ENCODE data around the gene NTRK1. TPM values are rescaled to one million over a fixed set of nuclear protein-coding genes. Genes with fewer than 3 reads are reported as not detected.

Gene NTRK1
- total and polyA plus RNA-seq, 4 experiments from 2014 or later: 0.23 TPM; not detected in 3

GRCh38 chr1:156887317-156887716 lies 26.7 kb downstream of the NTRK1 start:
- peaks cover 5% of the 10 kb centered on the region for H3K4me1 ChIP-seq (ENCODE audit: insufficient read depth, low read length)
- H3K9me3 ChIP-seq (ENCODE audit: control insufficient read depth in 1 of 2, low read length in 2 of 2): no peaks in the 10 kb centered on the region
- H3K27me3 Mint-ChIP-seq: peaks cover 20 to 45% of the 10 kb centered on the region in 2 donors
- no peak overlapping the region for H3K27ac ChIP-seq (ENCODE audit: low read depth, low read length)
- H3K36me3 ChIP-seq (ENCODE audit: insufficient read depth, low read length): no peaks in the 10 kb centered on the region
- intact Hi-C loops (cut with micrococcal nuclease): no loop called here
- H3K27ac Mint-ChIP-seq: no peak overlapping the region
- DNase-seq: no peak
- ChIA-PET CTCF (ENCODE audit: partially characterized antibody) (interaction anchor here (1.2 to 7.7 kb wide), 5 partner anchors 26 to 197 kb away, joined by 3 to 130 read pairs (median 4); partner anchors contain the start of gene NTRK1), POLR2A (ENCODE audit: partially characterized antibody) (no interaction called here)
- peaks cover 0 to 2% (median 0%) of the 10 kb centered on the region in 8 donors for H3K9me3 Mint-ChIP-seq
- no peaks in the 10 kb centered on the region for H3K27me3 ChIP-seq (ENCODE audit: insufficient read depth, low read length)
- H3K4me3 Mint-ChIP-seq: no peak overlapping the region
- H3K36me3 Mint-ChIP-seq: no peaks in the 10 kb centered on the region
- H3K4me1 Mint-ChIP-seq: peaks cover 5 to 14% (median 6%) of the 10 kb centered on the region in 4 donors
- no peak overlapping the region for H3K4me3 ChIP-seq (ENCODE audit: low read length in 2 of 2)

- peak in 1 of 5 donors; percentile 13 for DNase-seq
- Histone ChIP-seq H3K4me3 (ENCODE audit: low read length in 2 of 2) (no peak overlapping the region), H3K9me3 (ENCODE audit: control insufficient read depth in 1 of 2, low read length in 2 of 2) (no peaks in the 10 kb centered on the region), H3K27ac (ENCODE audit: low read depth, low read length) (no peak overlapping the region), H3K4me1 (ENCODE audit: insufficient read depth, low read length) (peaks cover 10% of the 10 kb centered on the region), H3K36me3 (ENCODE audit: insufficient read depth, low read length) (no peaks in the 10 kb centered on the region), H3K27me3 (ENCODE audit: insufficient read depth, low read length) (no peaks in the 10 kb centered on the region)
- Mint-ChIP-seq H3K4me3 (no peak overlapping the region), H3K27ac (no peak overlapping the region), H3K27me3 (peaks cover 20 to 41% of the 10 kb centered on the region in 2 donors), H3K4me1 (peaks cover 5 to 17% (median 6%) of the 10 kb centered on the region in 4 donors), H3K36me3 (no peaks in the 10 kb centered on the region), H3K9me3 (peaks cover 0 to 2% (median 0%) of the 10 kb centered on the region in 8 donors)
- CTCF ChIA-PET (ENCODE audit: partially characterized antibody): interaction anchor here (1.2 to 7.7 kb wide), 5 partner anchors 27 to 198 kb away, joined by 3 to 130 read pairs (median 4); partner anchors contain the start of gene NTRK1
- intact Hi-C loops (cut with micrococcal nuclease): no loop called here
- POLR2A ChIA-PET (ENCODE audit: partially characterized antibody): no interaction called here
Measured at GRCh38 chr1:156887734-156888133, 27.1 kb downstream of the NTRK1 start.

GRCh38 chr1:156889802-156890580 lies 29.3 kb downstream of the NTRK1 start:
- DNase-seq: peak; percentile 27 to 47 (median 28)
- peak overlapping the region in 2 of 8 donors; percentile 9 to 46 for H3K4me3 Mint-ChIP-seq
- no peaks in the 10 kb centered on the region for H3K36me3 Mint-ChIP-seq
- H3K36me3 ChIP-seq (ENCODE audit: insufficient read depth, low read length): no peaks in the 10 kb centered on the region
- intact Hi-C loops (cut with micrococcal nuclease): loop anchor here (1.0 to 10.0 kb wide), 5 partner anchors 51 to 247 kb away; partner anchors contain the start of gene ETV3
- peak overlapping the region in 2 of 7 donors; percentile 1 to 14 for H3K27ac Mint-ChIP-seq
- no peaks in the 10 kb centered on the region for H3K9me3 Mint-ChIP-seq
- H3K4me3 ChIP-seq (ENCODE audit: low read length in 2 of 2): no peak overlapping the region
- no peaks in the 10 kb centered on the region for H3K9me3 ChIP-seq (ENCODE audit: control insufficient read depth in 1 of 2, low read length in 2 of 2)
- H3K27me3 ChIP-seq (ENCODE audit: insufficient read depth, low read length): peaks cover 9% of the 10 kb centered on the region
- peaks cover 22% of the 10 kb centered on the region for H3K4me1 ChIP-seq (ENCODE audit: insufficient read depth, low read length)
- POLR2A ChIA-PET (ENCODE audit: partially characterized antibody): interaction anchor here (0.5 to 2.3 kb wide), 3 partner anchors 51 to 97 kb away, joined by 3 to 6 read pairs (median 4); no protein-coding TSS in a partner anchor
- CTCF ChIA-PET (ENCODE audit: partially characterized antibody): interaction anchor here (0.8 to 7.7 kb wide), 33 partner anchors 8 to 266 kb away, joined by 3 to 130 read pairs (median 5); partner anchors contain the start of genes ISG20L2, METTL25B and NTRK1
- H3K27me3 Mint-ChIP-seq: peaks cover 14 to 31% of the 10 kb centered on the region in 2 donors
- peaks cover 7 to 23% (median 9%) of the 10 kb centered on the region in 4 donors for H3K4me1 Mint-ChIP-seq
- H3K27ac ChIP-seq (ENCODE audit: low read depth, low read length): no peak overlapping the region

- Histone ChIP-seq H3K27ac (ENCODE audit: low read depth, low read length) (no peak overlapping the region), H3K4me3 (ENCODE audit: low read length in 2 of 2) (peak overlapping the region in 1 of 2 donors; percentile 34), H3K9me3 (ENCODE audit: control insufficient read depth in 1 of 2, low read length in 2 of 2) (no peaks in the 10 kb centered on the region), H3K36me3 (ENCODE audit: insufficient read depth, low read length) (no peaks in the 10 kb centered on the region), H3K4me1 (ENCODE audit: insufficient read depth, low read length) (peaks cover 22% of the 10 kb centered on the region), H3K27me3 (ENCODE audit: insufficient read depth, low read length) (peaks cover 11% of the 10 kb centered on the region)
- intact Hi-C loops (cut with micrococcal nuclease): loop anchor here (1.0 to 10.0 kb wide), 5 partner anchors 35 to 245 kb away; partner anchors contain the start of gene ETV3
- peak overlapping the region in 6 of 7 donors; percentile 25 to 77 (median 54) for H3K27ac Mint-ChIP-seq
- DNase-seq: peak; percentile 77 to 82 (median 80)
- H3K4me1 Mint-ChIP-seq: peaks cover 7 to 29% (median 9%) of the 10 kb centered on the region in 4 donors
- no peaks in the 10 kb centered on the region for H3K36me3 Mint-ChIP-seq
- H3K4me3 Mint-ChIP-seq: peak overlapping the region; percentile 69 to 84 (median 73)
- peaks cover 20 to 32% of the 10 kb centered on the region in 2 donors for H3K27me3 Mint-ChIP-seq
- POLR2A ChIA-PET (ENCODE audit: partially characterized antibody): interaction anchor here (0.6 to 2.3 kb wide), 4 partner anchors 32 to 182 kb away, joined by 3 to 6 read pairs (median 4); partner anchors contain the start of gene NTRK1
- CTCF ChIA-PET (ENCODE audit: partially characterized antibody): interaction anchor here (0.6 to 7.7 kb wide), 24 partner anchors 9 to 202 kb away, joined by 3 to 130 read pairs (median 4); partner anchors contain the start of genes ISG20L2, METTL25B and NTRK1
- H3K9me3 Mint-ChIP-seq: peaks cover 0 to under 1% (median 0%) of the 10 kb centered on the region in 8 donors
Measured at GRCh38 chr1:156892190-156893047, 31.8 kb downstream of the NTRK1 start.

- H3K27me3 Mint-ChIP-seq: peaks cover 18 to 35% of the 10 kb centered on the region in 2 donors
- peaks cover 11% of the 10 kb centered on the region for H3K27me3 ChIP-seq (ENCODE audit: insufficient read depth, low read length)
- H3K36me3 Mint-ChIP-seq: no peaks in the 10 kb centered on the region
- DNase-seq: no peak
- ChIA-PET CTCF (ENCODE audit: partially characterized antibody) (interaction anchor here (0.6 to 7.7 kb wide), 16 partner anchors 31 to 203 kb away, joined by 3 to 130 read pairs (median 12); partner anchors contain the start of genes ISG20L2, METTL25B and NTRK1), POLR2A (ENCODE audit: partially characterized antibody) (interaction anchor here (0.6 to 1.4 kb wide), 2 partner anchors 34 to 181 kb away, joined by 3 to 5 read pairs; no protein-coding TSS in a partner anchor)
- H3K36me3 ChIP-seq (ENCODE audit: insufficient read depth, low read length): no peaks in the 10 kb centered on the region
- intact Hi-C loops (cut with micrococcal nuclease): loop anchor here (5.0 to 10.0 kb wide), 2 partner anchors 182 to 244 kb away; partner anchors contain the start of gene ETV3
- no peaks in the 10 kb centered on the region for H3K9me3 ChIP-seq (ENCODE audit: control insufficient read depth in 1 of 2, low read length in 2 of 2)
- peak within 1 kb of the TSS in 1 of 2 donors; percentile 34 for H3K4me3 ChIP-seq (ENCODE audit: low read length in 2 of 2)
- peaks cover 7 to 29% (median 10%) of the 10 kb centered on the region in 4 donors for H3K4me1 Mint-ChIP-seq
- peaks cover 0 to 2% (median 0%) of the 10 kb centered on the region in 8 donors for H3K9me3 Mint-ChIP-seq
- H3K4me3 Mint-ChIP-seq: peak within 1 kb of the TSS; percentile 69 to 84 (median 73)
- no peak within 1 kb of the TSS for H3K27ac ChIP-seq (ENCODE audit: low read depth, low read length)
- peaks cover 22% of the 10 kb centered on the region for H3K4me1 ChIP-seq (ENCODE audit: insufficient read depth, low read length)
- peak within 1 kb of the TSS in 2 of 7 donors; percentile 22 to 66 for H3K27ac Mint-ChIP-seq
Measured at GRCh38 chr1:156893048-156893953, 32.6 kb downstream of the NTRK1 start, which contains the start of gene PEAR1. Gene PEAR1 (plus strand): TSS chr1:156893718. CDS start chr1:156903927, 10,209 bp downstream.
